ENCODE measurements around the gene TACC3.
A peak's percentile ranks its signal among the peaks of the same experiment; 100 is the strongest.

TACC3 gene

GRCh38 chr4:1725521-1725920 lies 4.2 kb downstream of the TACC3 start:
- no peak for DNase-seq

GRCh38 chr4:1726146-1726934 lies 5.0 kb downstream of the TACC3 start:
- DNase-seq, result peak; percentile 63

GRCh38 chr4:1727117-1728031 lies 6.1 kb downstream of the TACC3 start:
- no peak for DNase-seq

GRCh38 chr4:1728061-1728980 lies 7.0 kb downstream of the TACC3 start:
- no peak for DNase-seq

GRCh38 chr4:1730532-1731135 lies 9.3 kb downstream of the TACC3 start:
- DNase-seq, result no peak

GRCh38 chr4:1731180-1731579 lies 9.9 kb downstream of the TACC3 start:
- DNase-seq, result no peak

GRCh38 chr4:1732911-1733310 lies 11.6 kb downstream of the TACC3 start:
- no peak for DNase-seq

- no peak for DNase-seq
These were observed 13.9 kb downstream of the TACC3 start for GRCh38 chr4:1735215-1735614.

GRCh38 chr4:1736812-1737211 lies 15.5 kb downstream of the TACC3 start:
- no peak for DNase-seq

GRCh38 chr4:1737666-1738065 lies 16.3 kb downstream of the TACC3 start:
- DNase-seq, result no peak

- no peak for DNase-seq
These were observed 17.1 kb downstream of the TACC3 start for GRCh38 chr4:1738410-1738809.

- no peak for DNase-seq
These were observed 18.0 kb downstream of the TACC3 start for GRCh38 chr4:1739358-1739757.

GRCh38 chr4:1740021-1740545 lies 18.8 kb downstream of the TACC3 start:
- no peak for DNase-seq

GRCh38 chr4:1741208-1741607 lies 19.9 kb downstream of the TACC3 start:
- DNase-seq, result no peak

- DNase-seq, result no peak
These were observed 22.2 kb downstream of the TACC3 start for GRCh38 chr4:1743551-1743950.

GRCh38 chr4:1743975-1744374 lies 22.7 kb downstream of the TACC3 start:
- DNase-seq, result no peak

GRCh38 chr4:1744552-1744951 lies 23.2 kb downstream of the TACC3 start:
- no peak for DNase-seq

GRCh38 chr4:1745165-1745564 lies 23.8 kb downstream of the TACC3 start:
- DNase-seq, result no peak

GRCh38 chr4:1745697-1746096 lies 24.4 kb downstream of the TACC3 start:
- no peak for DNase-seq

GRCh38 chr4:1746265-1746691 lies 25.0 kb downstream of the TACC3 start:
- DNase-seq, result peak; percentile 42

GRCh38 chr4:1746919-1747602 lies 25.7 kb downstream of the TACC3 start:
- no peak for DNase-seq

- DNase-seq, result no peak
These were observed 26.3 kb downstream of the TACC3 start for GRCh38 chr4:1747603-1747967.

Data from NCI-H510A treated with DMSO at 0.1 percent for 48 hours (cell line).